A549 (cell line): ENCODE data around the gene HIKESHI.

Experiments
- CEBPB ChIP-seq, 2 experiments: fragments of >200 bp in 1 of 2; sonication (Bioruptor Twin) in 1 of 2; formaldehyde crosslinking in 1 of 2; IDR thresholded peaks; 2 replicates each; pipeline ENCODE4 v1.6.1; 2012 to 2016
- CTCF ChIP-seq: fragments of >200 bp; sonication (Bioruptor Twin); formaldehyde crosslinking; IDR thresholded peaks from 3 replicates; pipeline ENCODE4 v1.5.1; 2016
- HEYL ChIP-seq: fragments of 250-450 bp; sonication (Bioruptor Pico); IDR thresholded peaks from 2 replicates; pipeline ENCODE4 v1.8.0; 2021; ENCODE audit warnings: mild to moderate bottlenecking, moderate library complexity
- HOXA7 ChIP-seq: fragments of 250-450 bp; sonication (Bioruptor Pico); IDR thresholded peaks from 2 replicates; pipeline ENCODE4 v1.5.0; 2020; ENCODE audit warnings: mild to moderate bottlenecking, moderate library complexity
- JUN ChIP-seq, 2 experiments: fragments of >200 bp; sonication (Bioruptor Twin); formaldehyde crosslinking; IDR thresholded peaks; 2 replicates in 1 of 2; 3 replicates in 1 of 2; pipeline ENCODE4 v1.6.1; 2016 to 2017
- MAFK ChIP-seq: fragments of 450-650 bp; IDR thresholded peaks from 2 replicates; pipeline ENCODE4 v1.6.1; 2014; ENCODE audit not compliant: partially characterized antibody
- REST ChIP-seq: fragments of 200-600 bp; sonication (generic); IDR thresholded peaks from 2 replicates; pipeline ENCODE4 v1.6.1; 2016; ENCODE audit warnings: antibody characterized with exemption, mild to moderate bottlenecking, moderate library complexity
- RNF2 ChIP-seq: fragments of 200-600 bp; sonication (generic); IDR thresholded peaks from 2 replicates; pipeline ENCODE4 v1.6.1; 2016; ENCODE audit warnings: low read depth, mild to moderate bottlenecking, antibody characterized with exemption, moderate library complexity, borderline replicate concordance
- SMC3 ChIP-seq: fragments of >200 bp; sonication (Bioruptor Twin); formaldehyde crosslinking; IDR thresholded peaks from 3 replicates; pipeline ENCODE4 v1.6.1; 2018; ENCODE audit warnings: inconsistent platforms

- TF ChIP-seq CTCF (no peak), REST (no peak), JUN (IDR thresholded peaks at IDR 0.05) (no peak), HOXA7 (no peak), RNF2 (no peak), HEYL (CRISPR knock-in tag) (no peak), CEBPB (IDR thresholded peaks at IDR 0.05) (no peak), MAFK (peak; percentile 80), SMC3 (no peak)
Measured at GRCh38 chr11:86313793-86314192, 11.8 kb downstream of the HIKESHI start.
